ENCODE data around the gene RPL37A. TPM values are rescaled to one million over a fixed set of nuclear protein-coding genes. Genes with fewer than 3 reads are reported as not detected.

RPL37A gene
- total RNA-seq, 2 donors from 2014 or later: 2,589 to 2,765 TPM

DNA sequence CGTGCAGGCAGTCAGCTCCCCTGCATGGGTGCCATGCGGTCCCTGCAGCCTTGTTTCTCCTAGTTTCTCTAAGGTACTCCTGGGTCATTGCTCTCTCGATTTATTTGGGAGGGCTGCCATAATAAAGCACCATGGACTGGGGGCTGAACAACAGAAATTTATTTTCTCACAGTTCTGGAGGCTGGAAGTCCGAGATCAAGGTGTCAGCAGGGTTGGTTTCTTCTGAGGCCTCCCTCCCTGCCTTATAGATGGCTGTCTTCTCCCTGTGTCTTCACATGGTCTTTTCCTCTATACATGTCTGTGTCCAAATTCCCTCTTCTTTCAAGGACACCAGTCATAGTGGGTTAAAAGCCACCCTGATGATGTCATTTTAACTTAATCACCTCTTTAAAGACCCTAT is 40.5 kb downstream of the RPL37A start:
- Mint-ChIP-seq H3K27ac (no peak overlapping the region), H3K4me3 (no peak overlapping the region), H3K9me3 (no peaks in the 10 kb centered on the region), H3K4me1 (no peaks in the 10 kb centered on the region), H3K27me3 (ENCODE audit: insufficient read depth) (no peaks in the 10 kb centered on the region), H3K36me3 (ENCODE audit: low read depth) (no peaks in the 10 kb centered on the region)
- H3K9ac ChIP-seq (ENCODE audit: extremely low read depth, low read length, poor library complexity, severe bottlenecking): no peak overlapping the region
- H3K27me3 ChIP-seq (ENCODE audit: control insufficient read depth, insufficient read depth, low read length, poor library complexity, severe bottlenecking): no peaks in the 10 kb centered on the region
- H3K27ac ChIP-seq (ENCODE audit: low read depth, low read length): no peak overlapping the region
- H3K4me1 ChIP-seq (ENCODE audit: control insufficient read depth, insufficient read depth, low read length): no peaks in the 10 kb centered on the region
- TF ChIP-seq, protein P1, sequence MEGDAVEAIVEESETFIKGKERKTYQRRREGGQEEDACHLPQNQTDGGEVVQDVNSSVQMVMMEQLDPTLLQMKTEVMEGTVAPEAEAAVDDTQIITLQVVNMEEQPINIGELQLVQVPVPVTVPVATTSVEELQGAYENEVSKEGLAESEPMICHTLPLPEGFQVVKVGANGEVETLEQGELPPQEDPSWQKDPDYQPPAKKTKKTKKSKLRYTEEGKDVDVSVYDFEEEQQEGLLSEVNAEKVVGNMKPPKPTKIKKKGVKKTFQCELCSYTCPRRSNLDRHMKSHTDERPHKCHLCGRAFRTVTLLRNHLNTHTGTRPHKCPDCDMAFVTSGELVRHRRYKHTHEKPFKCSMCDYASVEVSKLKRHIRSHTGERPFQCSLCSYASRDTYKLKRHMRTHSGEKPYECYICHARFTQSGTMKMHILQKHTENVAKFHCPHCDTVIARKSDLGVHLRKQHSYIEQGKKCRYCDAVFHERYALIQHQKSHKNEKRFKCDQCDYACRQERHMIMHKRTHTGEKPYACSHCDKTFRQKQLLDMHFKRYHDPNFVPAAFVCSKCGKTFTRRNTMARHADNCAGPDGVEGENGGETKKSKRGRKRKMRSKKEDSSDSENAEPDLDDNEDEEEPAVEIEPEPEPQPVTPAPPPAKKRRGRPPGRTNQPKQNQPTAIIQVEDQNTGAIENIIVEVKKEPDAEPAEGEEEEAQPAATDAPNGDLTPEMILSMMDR (conservative IDR thresholded peaks at IDR 0.05): no peak
- DNase-seq: no peak
- no peaks in the 10 kb centered on the region for H3K36me3 ChIP-seq (ENCODE audit: control insufficient read depth, insufficient read depth, low read length)
- no peak overlapping the region for H3K4me3 ChIP-seq (ENCODE audit: low read length)
- 91 to 95% methylated on average over 4 of the region's 4 CpGs for WGBS, 2 experiments (ENCODE audit: insufficient coverage in 1 of 2, insufficient read length in 1 of 2)
- H3K9me3 ChIP-seq (ENCODE audit: control insufficient read depth, low read length): no peaks in the 10 kb centered on the region

DNA sequence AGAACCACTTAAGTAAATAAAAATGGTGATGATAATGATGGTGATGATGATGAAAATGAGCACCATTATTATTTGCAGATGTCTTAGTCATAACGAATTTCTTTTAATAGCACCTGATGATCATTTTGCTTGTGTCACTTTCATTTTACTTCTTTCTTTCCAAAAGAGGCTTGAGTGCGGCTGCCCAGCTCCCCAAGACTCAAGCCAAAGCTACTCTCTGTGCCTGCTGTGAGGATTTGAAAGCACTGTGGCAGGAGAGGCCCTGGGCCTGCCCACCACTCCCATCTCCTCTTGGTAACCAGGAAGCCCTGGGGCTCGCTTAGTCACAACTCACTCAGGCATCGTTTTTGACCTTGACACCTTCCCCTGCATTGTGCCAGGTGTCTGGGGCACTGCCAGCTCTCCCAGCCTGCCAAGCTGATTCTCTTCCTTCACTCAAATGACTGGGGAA is 41.2 kb downstream of the RPL37A start:
- no peaks in the 10 kb centered on the region for H3K27me3 Mint-ChIP-seq (ENCODE audit: insufficient read depth)
- no peak overlapping the region for H3K4me3 Mint-ChIP-seq
- WGBS, 2 experiments (ENCODE audit: insufficient coverage in 1 of 2, insufficient read length in 1 of 2): 70 to 87% methylated on average over 2 to 4 of the region's 4 CpGs
- Histone ChIP-seq H3K27ac (ENCODE audit: low read depth, low read length) (no peak overlapping the region), H3K9me3 (ENCODE audit: control insufficient read depth, low read length) (no peaks in the 10 kb centered on the region), H3K9ac (ENCODE audit: extremely low read depth, low read length, poor library complexity, severe bottlenecking) (no peak overlapping the region), H3K36me3 (ENCODE audit: control insufficient read depth, insufficient read depth, low read length) (no peaks in the 10 kb centered on the region), H3K4me3 (ENCODE audit: low read length) (no peak overlapping the region), H3K27me3 (ENCODE audit: control insufficient read depth, insufficient read depth, low read length, poor library complexity, severe bottlenecking) (no peaks in the 10 kb centered on the region), H3K4me1 (ENCODE audit: control insufficient read depth, insufficient read depth, low read length) (no peaks in the 10 kb centered on the region)
- no peaks in the 10 kb centered on the region for H3K4me1 Mint-ChIP-seq
- H3K36me3 Mint-ChIP-seq (ENCODE audit: low read depth): no peaks in the 10 kb centered on the region
- H3K27ac Mint-ChIP-seq: no peak overlapping the region
- DNase-seq: no peak
- no peaks in the 10 kb centered on the region for H3K9me3 Mint-ChIP-seq
- TF ChIP-seq, protein P1 (conservative IDR thresholded peaks at IDR 0.05): no peak

DNA sequence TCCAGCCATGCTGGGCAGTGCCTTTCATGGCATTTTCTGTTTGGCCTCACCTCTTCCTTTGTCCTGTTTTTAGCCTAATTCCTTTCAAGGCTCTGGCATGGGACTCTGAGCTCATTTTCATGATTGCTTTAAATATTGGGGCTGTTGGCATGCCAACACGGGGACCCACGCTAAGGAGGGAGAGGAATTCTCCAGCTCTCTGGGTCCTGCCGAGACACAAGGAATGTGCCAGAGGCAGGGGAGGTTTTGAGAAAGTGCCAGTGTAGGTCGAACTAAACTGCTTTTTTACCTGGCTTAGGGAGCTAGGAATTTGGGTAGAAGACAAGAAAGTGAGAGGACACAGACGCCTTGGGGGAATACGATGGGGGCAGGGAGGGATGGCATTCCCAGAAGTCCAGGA is 42.3 kb downstream of the RPL37A start:
- 83 to 85% methylated on average over 6 of the region's 6 CpGs for whole genome bisulfite sequencing, 2 experiments (ENCODE audit: insufficient coverage in 1 of 2, insufficient read length in 1 of 2)

More for the DNA sequence above, 42.3 kb downstream of the RPL37A start:
- H3K36me3 ChIP-seq (ENCODE audit: control insufficient read depth, insufficient read depth, low read length): no peaks in the 10 kb centered on the region
- Mint-ChIP-seq H3K27me3 (ENCODE audit: insufficient read depth) (no peaks in the 10 kb centered on the region), H3K9me3 (no peaks in the 10 kb centered on the region), H3K4me3 (no peak overlapping the region), H3K36me3 (ENCODE audit: low read depth) (no peaks in the 10 kb centered on the region), H3K27ac (no peak overlapping the region), H3K4me1 (no peaks in the 10 kb centered on the region)
- no peaks in the 10 kb centered on the region for H3K27me3 ChIP-seq (ENCODE audit: control insufficient read depth, insufficient read depth, low read length, poor library complexity, severe bottlenecking)
- no peak overlapping the region for H3K27ac ChIP-seq (ENCODE audit: low read depth, low read length)
- H3K9me3 ChIP-seq (ENCODE audit: control insufficient read depth, low read length): no peaks in the 10 kb centered on the region
- H3K9ac ChIP-seq (ENCODE audit: extremely low read depth, low read length, poor library complexity, severe bottlenecking): no peak overlapping the region
- H3K4me3 ChIP-seq (ENCODE audit: low read length): no peak overlapping the region
- DNase-seq: no peak
- TF ChIP-seq, protein P1 (conservative IDR thresholded peaks at IDR 0.05): no peak
- H3K4me1 ChIP-seq (ENCODE audit: control insufficient read depth, insufficient read depth, low read length): no peaks in the 10 kb centered on the region

Data from endodermal cell (in vitro differentiated cells).